Measurements from ENCODE around the gene SNTB2.

DNA sequence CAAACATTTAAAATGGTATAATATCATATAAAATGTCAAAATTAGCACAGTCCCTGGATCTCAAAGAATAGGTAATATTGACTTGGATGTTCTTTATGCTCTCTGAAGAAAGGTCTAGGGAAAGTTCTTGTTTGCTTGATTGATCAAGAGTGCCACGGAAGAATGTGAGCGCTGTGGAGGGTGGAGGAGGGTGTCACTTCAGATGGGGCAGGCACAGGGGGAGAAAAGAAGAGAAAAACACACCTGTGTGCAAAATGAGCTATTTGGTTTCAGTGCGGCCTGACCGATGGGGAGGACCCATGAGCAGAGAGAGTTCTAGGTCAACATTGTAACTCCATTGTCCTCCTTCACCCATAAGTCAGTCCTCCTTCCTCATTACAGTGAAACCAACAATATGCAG, 115.3 kb downstream of the SNTB2 start:
- TF ChIP-seq, protein P1, sequence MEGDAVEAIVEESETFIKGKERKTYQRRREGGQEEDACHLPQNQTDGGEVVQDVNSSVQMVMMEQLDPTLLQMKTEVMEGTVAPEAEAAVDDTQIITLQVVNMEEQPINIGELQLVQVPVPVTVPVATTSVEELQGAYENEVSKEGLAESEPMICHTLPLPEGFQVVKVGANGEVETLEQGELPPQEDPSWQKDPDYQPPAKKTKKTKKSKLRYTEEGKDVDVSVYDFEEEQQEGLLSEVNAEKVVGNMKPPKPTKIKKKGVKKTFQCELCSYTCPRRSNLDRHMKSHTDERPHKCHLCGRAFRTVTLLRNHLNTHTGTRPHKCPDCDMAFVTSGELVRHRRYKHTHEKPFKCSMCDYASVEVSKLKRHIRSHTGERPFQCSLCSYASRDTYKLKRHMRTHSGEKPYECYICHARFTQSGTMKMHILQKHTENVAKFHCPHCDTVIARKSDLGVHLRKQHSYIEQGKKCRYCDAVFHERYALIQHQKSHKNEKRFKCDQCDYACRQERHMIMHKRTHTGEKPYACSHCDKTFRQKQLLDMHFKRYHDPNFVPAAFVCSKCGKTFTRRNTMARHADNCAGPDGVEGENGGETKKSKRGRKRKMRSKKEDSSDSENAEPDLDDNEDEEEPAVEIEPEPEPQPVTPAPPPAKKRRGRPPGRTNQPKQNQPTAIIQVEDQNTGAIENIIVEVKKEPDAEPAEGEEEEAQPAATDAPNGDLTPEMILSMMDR (IDR thresholded peaks at IDR 0.05; ENCODE audit: extremely low read depth in 1 of 2, insufficient read depth in 1 of 2, low read depth in 1 of 2, low read length in 2 of 2) = no peak
- no peak for TF ChIP-seq EZH2 (IDR thresholded peaks at IDR 0.05; ENCODE audit: borderline replicate concordance, low read depth, low read length, severe bottlenecking)
- no peak for TF ChIP-seq GATA2 (IDR thresholded peaks at IDR 0.05; ENCODE audit: insufficient read depth, insufficient read length, low read depth, low read length)
- TF ChIP-seq POLR2A (IDR thresholded peaks at IDR 0.05; ENCODE audit: low read depth, low read length) = no peak
- no peak for TF ChIP-seq POLR2AphosphoS5 (IDR thresholded peaks at IDR 0.05; ENCODE audit: insufficient read depth, low read depth, low read length)

Data from endothelial cell of umbilical vein (primary cell).